Memory B cell (primary cell): ENCODE measurements around the gene OAF.
"Not testable (repeated sequence)": the region's sequence is repeated elsewhere in the genome, so short reads cannot be mapped to it uniquely, and the experiment has no call there.

ENCODE experiments used
- ATAC-seq: fragments of 150-1000 bp; cut with Tn5 transposase; 2 replicates; pipeline ENCODE4 v1.10.0; 2021; ENCODE audit warnings: low read depth, mild to moderate bottlenecking, moderate library complexity
- DNase-seq, 2 donors: peaks; one replicate each; pipeline ENCODE4 v3.0.0; 2022; ENCODE audit warnings: low spot score in 2 of 2
- H3K27ac Mint-ChIP-seq: one replicate; pipeline ENCODE4 v1.8.0; 2022; ENCODE audit warnings: mild to moderate bottlenecking, moderate library complexity, mixed read lengths
- H3K27me3 Mint-ChIP-seq: one replicate; pipeline ENCODE4 v1.8.0; 2022; ENCODE audit warnings: mixed read lengths
- H3K36me3 Mint-ChIP-seq: one replicate; pipeline ENCODE4 v1.8.0; 2022; ENCODE audit warnings: mild to moderate bottlenecking, mixed read lengths
- H3K4me1 Mint-ChIP-seq: one replicate; pipeline ENCODE4 v1.8.0; 2022; ENCODE audit warnings: mixed read lengths
- H3K4me3 Mint-ChIP-seq: one replicate; pipeline ENCODE4 v1.8.0; 2022; ENCODE audit warnings: mild to moderate bottlenecking, moderate library complexity, mixed read lengths
- H3K9me3 Mint-ChIP-seq: one replicate; pipeline ENCODE4 v1.8.0; 2022; ENCODE audit warnings: mixed read lengths

Gene OAF

GRCh38 chr11:120241277-120241676, 30.4 kb downstream of the OAF start:
- Mint-ChIP-seq H3K36me3 (peaks cover 1% of the 10 kb centered on the region), H3K4me1 (no peaks in the 10 kb centered on the region), H3K27ac (no peak overlapping the region), H3K27me3 (peaks cover 35% of the 10 kb centered on the region), H3K9me3 (no peaks in the 10 kb centered on the region), H3K4me3 (no peak overlapping the region)
- no peak for ATAC-seq
- DNase-seq = no peak

GRCh38 chr11:120243221-120243620, 32.4 kb downstream of the OAF start:
- ATAC-seq (no peak), DNase-seq (no peak)
- no peaks in the 10 kb centered on the region for H3K4me1 Mint-ChIP-seq
- H3K27ac Mint-ChIP-seq = no peak overlapping the region
- no peaks in the 10 kb centered on the region for H3K9me3 Mint-ChIP-seq
- peaks cover 29% of the 10 kb centered on the region for H3K27me3 Mint-ChIP-seq
- H3K36me3 Mint-ChIP-seq = peaks cover 1% of the 10 kb centered on the region
- no peak overlapping the region for H3K4me3 Mint-ChIP-seq

GRCh38 chr11:120244476-120245365, 33.9 kb downstream of the OAF start:
- Mint-ChIP-seq H3K36me3 (no peaks in the 10 kb centered on the region), H3K27me3 (peaks cover 25% of the 10 kb centered on the region), H3K9me3 (no peaks in the 10 kb centered on the region), H3K4me3 (no peak overlapping the region), H3K4me1 (no peaks in the 10 kb centered on the region), H3K27ac (no peak overlapping the region)
- no peak for DNase-seq
- no peak for ATAC-seq

- Mint-ChIP-seq H3K9me3 (no peaks in the 10 kb centered on the region), H3K27ac (no peak overlapping the region), H3K4me3 (no peak overlapping the region), H3K36me3 (no peaks in the 10 kb centered on the region), H3K27me3 (peaks cover 25% of the 10 kb centered on the region), H3K4me1 (no peaks in the 10 kb centered on the region)
- ATAC-seq (no peak), DNase-seq (no peak)
Measured at GRCh38 chr11:120245434-120245833, 34.6 kb downstream of the OAF start.

- Mint-ChIP-seq H3K27ac (no peak overlapping the region), H3K4me1 (no peaks in the 10 kb centered on the region), H3K36me3 (no peaks in the 10 kb centered on the region), H3K27me3 (peaks cover 15% of the 10 kb centered on the region), H3K4me3 (no peak overlapping the region), H3K9me3 (no peaks in the 10 kb centered on the region)
- DNase-seq (no peak), ATAC-seq (no peak)
Measured at GRCh38 chr11:120248551-120249278, 37.9 kb downstream of the OAF start.

GRCh38 chr11:120249279-120250262, 38.7 kb downstream of the OAF start:
- Mint-ChIP-seq H3K4me1 (no peaks in the 10 kb centered on the region), H3K27me3 (peaks cover 18% of the 10 kb centered on the region), H3K36me3 (no peaks in the 10 kb centered on the region), H3K9me3 (no peaks in the 10 kb centered on the region), H3K4me3 (no peak overlapping the region), H3K27ac (no peak overlapping the region)
- DNase-seq (no peak), ATAC-seq (no peak)

- not testable (repeated sequence) for H3K27ac Mint-ChIP-seq
Measured at GRCh38 chr11:120253377-120253776, 42.5 kb downstream of the OAF start.

GRCh38 chr11:120254788-120255518, 44.1 kb downstream of the OAF start:
- H3K36me3 Mint-ChIP-seq = no peaks in the 10 kb centered on the region
- H3K4me3 Mint-ChIP-seq = peak overlapping the region; percentile 52
- no peak overlapping the region for H3K27ac Mint-ChIP-seq
- peaks cover 21% of the 10 kb centered on the region for H3K27me3 Mint-ChIP-seq
- H3K4me1 Mint-ChIP-seq = peaks cover 6% of the 10 kb centered on the region
- H3K9me3 Mint-ChIP-seq = no peaks in the 10 kb centered on the region
- ATAC-seq = peak; percentile 53
- no peak for DNase-seq

More at GRCh38 chr11:120253377-120253776, 42.5 kb downstream of the OAF start:
- not testable (repeated sequence) for H3K4me1 Mint-ChIP-seq, H3K4me3 Mint-ChIP-seq, DNase-seq, ATAC-seq, H3K36me3 Mint-ChIP-seq, H3K9me3 Mint-ChIP-seq
- H3K27me3 Mint-ChIP-seq = peaks cover 19% of the 10 kb centered on the region

- peaks cover 6% of the 10 kb centered on the region for H3K4me1 Mint-ChIP-seq
- peaks cover 19% of the 10 kb centered on the region for H3K27me3 Mint-ChIP-seq
- ATAC-seq (no peak), DNase-seq (no peak)
- H3K36me3 Mint-ChIP-seq = no peaks in the 10 kb centered on the region
- no peaks in the 10 kb centered on the region for H3K9me3 Mint-ChIP-seq
- no peak overlapping the region for H3K27ac Mint-ChIP-seq
- H3K4me3 Mint-ChIP-seq = peak overlapping the region; percentile 52
Measured at GRCh38 chr11:120255519-120255866, 44.7 kb downstream of the OAF start.

- no peak overlapping the region for H3K4me3 Mint-ChIP-seq
- H3K9me3 Mint-ChIP-seq = no peaks in the 10 kb centered on the region
- no peak overlapping the region for H3K27ac Mint-ChIP-seq
- no peaks in the 10 kb centered on the region for H3K36me3 Mint-ChIP-seq
- DNase-seq (no peak), ATAC-seq (no peak)
- peaks cover 6% of the 10 kb centered on the region for H3K4me1 Mint-ChIP-seq
- peaks cover 19% of the 10 kb centered on the region for H3K27me3 Mint-ChIP-seq
Measured at GRCh38 chr11:120256178-120256577, 45.3 kb downstream of the OAF start.

GRCh38 chr11:120256779-120257178, 45.9 kb downstream of the OAF start:
- Mint-ChIP-seq H3K27ac (no peak overlapping the region), H3K9me3 (no peaks in the 10 kb centered on the region), H3K27me3 (peaks cover 19% of the 10 kb centered on the region), H3K36me3 (no peaks in the 10 kb centered on the region), H3K4me3 (no peak overlapping the region), H3K4me1 (peaks cover 6% of the 10 kb centered on the region)
- ATAC-seq = no peak
- no peak for DNase-seq

GRCh38 chr11:120257346-120257745, 46.5 kb downstream of the OAF start:
- H3K4me1 Mint-ChIP-seq = peaks cover 6% of the 10 kb centered on the region

GRCh38 chr11:120258661-120259060, 47.8 kb downstream of the OAF start:
- Mint-ChIP-seq H3K4me1 (peaks cover 6% of the 10 kb centered on the region), H3K9me3 (no peaks in the 10 kb centered on the region), H3K4me3 (no peak overlapping the region), H3K27ac (no peak overlapping the region), H3K36me3 (no peaks in the 10 kb centered on the region), H3K27me3 (peaks cover 19% of the 10 kb centered on the region)
- DNase-seq (no peak), ATAC-seq (no peak)

More at GRCh38 chr11:120257346-120257745, 46.5 kb downstream of the OAF start:
- Mint-ChIP-seq H3K36me3 (no peaks in the 10 kb centered on the region), H3K27me3 (peaks cover 19% of the 10 kb centered on the region), H3K9me3 (no peaks in the 10 kb centered on the region), H3K27ac (no peak overlapping the region), H3K4me3 (no peak overlapping the region)
- ATAC-seq (no peak), DNase-seq (no peak)
